ENCODE data around the gene NAV2.

DNA sequence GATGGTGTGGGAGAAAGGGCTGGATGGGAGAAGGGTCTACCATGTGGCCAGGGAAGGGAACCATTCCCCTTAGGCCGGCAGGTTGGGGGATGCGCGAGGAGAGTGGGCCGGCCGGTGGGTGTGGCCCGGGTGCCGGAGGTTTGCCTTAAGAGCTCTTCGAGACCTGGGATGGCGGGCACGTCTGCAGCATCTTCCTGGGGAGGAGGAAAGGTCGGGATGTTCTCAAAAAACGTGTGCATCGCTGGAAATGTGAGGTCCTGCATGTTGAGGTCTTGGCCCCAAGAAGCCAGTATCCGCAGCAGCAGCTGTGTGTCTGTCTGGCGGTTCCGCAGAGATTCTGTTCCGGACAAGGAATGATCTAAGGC is 1.4 kb downstream of the NAV2 start:
- TF ChIP-seq, protein P1, sequence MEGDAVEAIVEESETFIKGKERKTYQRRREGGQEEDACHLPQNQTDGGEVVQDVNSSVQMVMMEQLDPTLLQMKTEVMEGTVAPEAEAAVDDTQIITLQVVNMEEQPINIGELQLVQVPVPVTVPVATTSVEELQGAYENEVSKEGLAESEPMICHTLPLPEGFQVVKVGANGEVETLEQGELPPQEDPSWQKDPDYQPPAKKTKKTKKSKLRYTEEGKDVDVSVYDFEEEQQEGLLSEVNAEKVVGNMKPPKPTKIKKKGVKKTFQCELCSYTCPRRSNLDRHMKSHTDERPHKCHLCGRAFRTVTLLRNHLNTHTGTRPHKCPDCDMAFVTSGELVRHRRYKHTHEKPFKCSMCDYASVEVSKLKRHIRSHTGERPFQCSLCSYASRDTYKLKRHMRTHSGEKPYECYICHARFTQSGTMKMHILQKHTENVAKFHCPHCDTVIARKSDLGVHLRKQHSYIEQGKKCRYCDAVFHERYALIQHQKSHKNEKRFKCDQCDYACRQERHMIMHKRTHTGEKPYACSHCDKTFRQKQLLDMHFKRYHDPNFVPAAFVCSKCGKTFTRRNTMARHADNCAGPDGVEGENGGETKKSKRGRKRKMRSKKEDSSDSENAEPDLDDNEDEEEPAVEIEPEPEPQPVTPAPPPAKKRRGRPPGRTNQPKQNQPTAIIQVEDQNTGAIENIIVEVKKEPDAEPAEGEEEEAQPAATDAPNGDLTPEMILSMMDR (IDR thresholded peaks at IDR 0.05), result no peak
- no peak for TF ChIP-seq POLR2A (IDR thresholded peaks at IDR 0.05)
- TF ChIP-seq POLR2AphosphoS5 (IDR thresholded peaks at IDR 0.05), result no peak

Measured in transverse colon (tissue), 4 donors.